Natural killer cell (primary cell): ENCODE data around the gene USP38. TPM values are rescaled to one million over a fixed set of nuclear protein-coding genes. Genes with fewer than 3 reads are reported as not detected.

Source experiments
- ATAC-seq, 3 donors: fragments of 150-1000 bp in 2 of 3; fragments of 200-7000 bp in 1 of 3; cut with Tn5 transposase; 1 replicate in 1 of 3; 2 replicates in 2 of 3; pipeline ENCODE4 v1.10.0; 2021; ENCODE audit warnings: mild to moderate bottlenecking in 2 of 3, moderate library complexity in 2 of 3
- DNase-seq, 2 donors: peaks; one replicate each; pipeline versions ENCODE4 v3.0.0 to v3.0.0-alpha.2; 2013 to 2021; ENCODE audit warnings: mixed read lengths in 1 of 2
- H3K27ac ChIP-seq: one replicate; pipeline ENCODE4 v1.5.1; 2013; ENCODE audit warnings: mild to moderate bottlenecking, low read length
- H3K27me3 ChIP-seq: one replicate; pipeline ENCODE4 v1.6.1; 2013; ENCODE audit warnings: low read length; ENCODE audit not compliant: control insufficient read depth, insufficient read depth
- H3K36me3 ChIP-seq: one replicate; pipeline ENCODE4 v1.6.1; 2013; ENCODE audit warnings: low read length; ENCODE audit not compliant: control insufficient read depth, insufficient read depth
- H3K4me1 ChIP-seq: one replicate; pipeline ENCODE4 v1.6.1; 2013; ENCODE audit warnings: low read length; ENCODE audit not compliant: control insufficient read depth, insufficient read depth
- H3K4me3 ChIP-seq: one replicate; pipeline ENCODE4 v1.5.1; 2013; ENCODE audit warnings: low read length
- H3K9me3 ChIP-seq: one replicate; pipeline ENCODE4 v1.6.1; 2013; ENCODE audit warnings: low read length; ENCODE audit not compliant: control insufficient read depth, insufficient read depth
- H3K27ac Mint-ChIP-seq, 2 donors: one replicate each; pipeline ENCODE4 v1.8.0; 2022; ENCODE audit warnings: mild to moderate bottlenecking in 2 of 2, mixed read lengths in 2 of 2, moderate library complexity in 1 of 2
- H3K27me3 Mint-ChIP-seq, 2 donors: one replicate each; pipeline ENCODE4 v1.8.0; 2022; ENCODE audit warnings: low read depth in 2 of 2, mixed read lengths in 2 of 2
- H3K36me3 Mint-ChIP-seq: one replicate; pipeline ENCODE4 v1.8.0; 2022; ENCODE audit warnings: mixed read lengths
- H3K4me1 Mint-ChIP-seq, 2 donors: one replicate each; pipeline ENCODE4 v1.8.0; 2022; ENCODE audit warnings: mixed read lengths in 2 of 2
- H3K4me3 Mint-ChIP-seq: one replicate; pipeline ENCODE4 v1.8.0; 2022; ENCODE audit warnings: mild to moderate bottlenecking, moderate library complexity, mixed read lengths
- H3K9me3 Mint-ChIP-seq, 2 donors: one replicate each; pipeline ENCODE4 v1.8.0; 2022; ENCODE audit warnings: mixed read lengths in 2 of 2
- WGBS: methylation state at CpG from one replicate; pipeline ENCODE4 v1.1.7; 2013; ENCODE audit warnings: missing lambda C conversion rate; ENCODE audit not compliant: insufficient coverage; 5-methylcytosine and 5-hydroxymethylcytosine counted together
- intact Hi-C: fragments of 100-400 bp; cut with micrococcal nuclease; formaldehyde crosslinking; loops from one replicate; pipeline ENCODE4 v1.14.2; 2022
- total RNA-seq, 4 donors: library from RNA; stranded (reverse); fragments of 120-200 nt in 1 of 4; gene quantifications; one replicate each; pipeline versions ENCODE4 v1.2.3 to v1.2.4, GENCODE V29; 2013 to 2022
- TF ChIP-seq, protein P1 (sequence below): fragments of 200-600 bp; IDR thresholded peaks from one replicate; pipeline ENCODE4 v1.8.0; 2022; ENCODE audit warnings: antibody characterized with exemption

The USP38 gene
- total RNA-seq, 3 donors from 2014 or later (not counting 1 experiment from before 2014, with no cell fraction given), result 35.6 to 39.5 (median 36.7) TPM

DNA sequence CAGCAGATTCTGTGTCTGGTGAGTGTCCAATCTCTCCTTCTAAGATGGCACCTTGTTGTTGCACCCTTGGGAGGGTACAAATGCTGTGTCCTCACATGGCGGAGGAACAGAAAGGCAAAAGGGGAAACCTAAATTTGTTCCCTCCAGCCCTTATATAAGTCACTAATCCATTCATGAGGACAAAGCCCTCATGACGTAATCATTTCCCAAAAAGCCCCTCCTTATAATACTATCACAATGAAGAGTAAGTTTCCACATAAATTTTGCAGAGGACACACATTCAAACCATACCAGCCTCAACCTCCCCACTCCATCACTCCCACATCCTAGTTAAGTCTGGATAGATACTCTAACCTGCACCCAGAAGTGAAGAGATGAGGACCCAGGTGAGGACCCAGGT, 63.1 kb downstream of the USP38 start:
- no peaks in the 10 kb centered on the region for H3K36me3 ChIP-seq
- no peak for ATAC-seq
- no peak for DNase-seq
- H3K27me3 ChIP-seq, result no peaks in the 10 kb centered on the region
- H3K4me1 ChIP-seq, result no peaks in the 10 kb centered on the region
- Mint-ChIP-seq H3K36me3 (no peaks in the 10 kb centered on the region), H3K9me3 (no peaks in the 10 kb centered on the region), H3K27ac (no peak overlapping the region), H3K4me3 (no peak overlapping the region), H3K27me3 (peaks cover 3 to 9% of the 10 kb centered on the region in 2 donors), H3K4me1 (no peaks in the 10 kb centered on the region)
- H3K27ac ChIP-seq, result no peak overlapping the region
- TF ChIP-seq, protein P1, sequence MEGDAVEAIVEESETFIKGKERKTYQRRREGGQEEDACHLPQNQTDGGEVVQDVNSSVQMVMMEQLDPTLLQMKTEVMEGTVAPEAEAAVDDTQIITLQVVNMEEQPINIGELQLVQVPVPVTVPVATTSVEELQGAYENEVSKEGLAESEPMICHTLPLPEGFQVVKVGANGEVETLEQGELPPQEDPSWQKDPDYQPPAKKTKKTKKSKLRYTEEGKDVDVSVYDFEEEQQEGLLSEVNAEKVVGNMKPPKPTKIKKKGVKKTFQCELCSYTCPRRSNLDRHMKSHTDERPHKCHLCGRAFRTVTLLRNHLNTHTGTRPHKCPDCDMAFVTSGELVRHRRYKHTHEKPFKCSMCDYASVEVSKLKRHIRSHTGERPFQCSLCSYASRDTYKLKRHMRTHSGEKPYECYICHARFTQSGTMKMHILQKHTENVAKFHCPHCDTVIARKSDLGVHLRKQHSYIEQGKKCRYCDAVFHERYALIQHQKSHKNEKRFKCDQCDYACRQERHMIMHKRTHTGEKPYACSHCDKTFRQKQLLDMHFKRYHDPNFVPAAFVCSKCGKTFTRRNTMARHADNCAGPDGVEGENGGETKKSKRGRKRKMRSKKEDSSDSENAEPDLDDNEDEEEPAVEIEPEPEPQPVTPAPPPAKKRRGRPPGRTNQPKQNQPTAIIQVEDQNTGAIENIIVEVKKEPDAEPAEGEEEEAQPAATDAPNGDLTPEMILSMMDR, result no peak
- no peak overlapping the region for H3K4me3 ChIP-seq
- no peaks in the 10 kb centered on the region for H3K9me3 ChIP-seq
- intact Hi-C loops, result no loop called here
- 100% methylated on average over 2 of the region's 2 CpGs for WGBS

DNA sequence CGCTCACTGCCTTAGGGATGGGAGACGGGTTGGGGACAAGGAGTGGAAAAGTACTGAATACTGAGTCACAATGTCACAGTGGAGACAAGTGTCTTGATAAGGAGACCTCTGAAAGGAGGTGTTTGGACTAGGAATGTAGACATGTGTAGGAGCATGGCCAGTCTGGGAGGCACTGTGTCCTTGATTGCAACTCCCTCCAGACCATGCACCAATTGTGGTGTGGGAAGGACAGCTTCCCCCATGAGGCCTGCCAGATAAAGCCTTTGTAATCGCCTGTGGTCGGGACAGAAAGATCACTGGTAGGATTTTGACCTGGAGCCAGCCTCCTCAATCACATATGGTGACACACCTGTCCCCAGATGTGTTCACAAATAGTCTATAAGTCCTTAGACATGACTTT, 64.1 kb downstream of the USP38 start:
- WGBS, result 86% methylated on average over 4 of the region's 4 CpGs
- no peak overlapping the region for H3K27ac ChIP-seq
- H3K36me3 ChIP-seq, result no peaks in the 10 kb centered on the region
- Mint-ChIP-seq H3K9me3 (no peaks in the 10 kb centered on the region), H3K4me3 (no peak overlapping the region), H3K36me3 (no peaks in the 10 kb centered on the region), H3K4me1 (no peaks in the 10 kb centered on the region), H3K27me3 (peaks cover 3 to 9% of the 10 kb centered on the region in 2 donors), H3K27ac (no peak overlapping the region)
- no peaks in the 10 kb centered on the region for H3K4me1 ChIP-seq
- DNase-seq, result no peak
- H3K27me3 ChIP-seq, result no peaks in the 10 kb centered on the region
- no peak for ATAC-seq
- H3K4me3 ChIP-seq, result no peak overlapping the region
- TF ChIP-seq, protein P1, result no peak
- intact Hi-C loops, result no loop called here
- no peaks in the 10 kb centered on the region for H3K9me3 ChIP-seq

DNA sequence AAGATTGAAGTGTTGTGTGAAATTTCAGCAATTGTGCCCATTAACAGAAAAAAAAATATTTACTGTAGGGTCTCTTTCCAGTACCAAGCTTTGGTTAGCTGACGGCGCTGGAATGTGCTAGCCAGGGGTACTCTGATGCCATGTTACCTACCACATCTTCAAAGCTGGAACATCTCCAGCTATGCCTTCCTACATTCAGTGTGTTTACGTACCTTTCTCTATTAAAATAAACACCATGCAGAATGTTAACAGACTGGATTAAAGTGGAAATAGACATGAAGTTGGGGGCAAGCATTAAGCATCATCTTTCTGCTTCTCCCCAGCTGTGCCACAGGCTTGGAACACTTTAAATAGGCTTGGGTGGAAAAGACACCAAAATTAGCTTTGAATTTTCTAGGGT, 65.9 kb downstream of the USP38 start:
- intact Hi-C loops, result no loop called here
- Histone ChIP-seq H3K27ac (no peak overlapping the region), H3K4me3 (no peak overlapping the region), H3K36me3 (no peaks in the 10 kb centered on the region), H3K9me3 (no peaks in the 10 kb centered on the region), H3K4me1 (no peaks in the 10 kb centered on the region), H3K27me3 (no peaks in the 10 kb centered on the region)
- Mint-ChIP-seq H3K4me3 (no peak overlapping the region), H3K9me3 (no peaks in the 10 kb centered on the region), H3K36me3 (no peaks in the 10 kb centered on the region), H3K4me1 (no peaks in the 10 kb centered on the region), H3K27ac (no peak overlapping the region), H3K27me3 (peaks cover 9 to 13% of the 10 kb centered on the region in 2 donors)
- ATAC-seq (no peak), DNase-seq (no peak)
- TF ChIP-seq, protein P1, result no peak
- 98% methylated on average over 2 of the region's 3 CpGs for WGBS

DNA sequence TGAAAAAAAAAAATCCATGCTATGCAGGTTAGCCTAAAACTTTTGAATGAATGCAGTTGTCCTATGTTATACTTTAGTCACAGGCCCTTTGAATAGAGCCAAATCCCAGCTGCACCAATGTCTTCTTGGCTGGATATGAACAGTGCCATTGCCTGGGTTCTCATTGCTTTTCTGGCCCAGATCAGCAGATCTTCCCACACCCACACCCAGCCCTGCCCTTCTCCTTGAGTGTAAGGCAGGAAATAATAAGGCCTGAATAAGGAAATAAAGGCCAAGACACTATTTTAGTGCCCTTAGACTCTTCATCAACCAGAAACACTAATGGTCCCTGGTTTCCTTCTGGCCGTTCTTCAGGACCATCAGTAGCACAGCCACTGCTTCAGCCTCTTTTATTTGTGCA, 66.6 kb downstream of the USP38 start:
- ATAC-seq (no peak), DNase-seq (no peak)
- H3K9me3 Mint-ChIP-seq, result no peaks in the 10 kb centered on the region
- Histone ChIP-seq H3K4me1 (no peaks in the 10 kb centered on the region), H3K9me3 (no peaks in the 10 kb centered on the region), H3K27me3 (no peaks in the 10 kb centered on the region), H3K4me3 (no peak overlapping the region), H3K36me3 (no peaks in the 10 kb centered on the region), H3K27ac (no peak overlapping the region)
- H3K36me3 Mint-ChIP-seq, result no peaks in the 10 kb centered on the region
- no peaks in the 10 kb centered on the region for H3K4me1 Mint-ChIP-seq
- H3K27me3 Mint-ChIP-seq, result peaks cover 9 to 12% of the 10 kb centered on the region in 2 donors
- TF ChIP-seq, protein P1, result no peak
- 83% methylated on average over 1 of the region's 1 CpG for WGBS
- no peak overlapping the region for H3K4me3 Mint-ChIP-seq
- intact Hi-C loops, result no loop called here
- no peak overlapping the region for H3K27ac Mint-ChIP-seq
